H9 (cell line): ENCODE measurements around the gene POLN. TPM values are rescaled to one million over a fixed set of nuclear protein-coding genes. Genes with fewer than 3 reads are reported as not detected.

ENCODE experiments used
- DNase-seq: peaks from one replicate; pipeline ENCODE4 v3.0.0-alpha.2; 2017
- H2AFZ ChIP-seq: one replicate; pipeline ENCODE4 v1.6.1; 2013; ENCODE audit warnings: mild to moderate bottlenecking, low read length, control low read depth, moderate library complexity
- H2AK5ac ChIP-seq: 2 replicates; pipeline ENCODE4 v1.6.1; 2013; ENCODE audit warnings: low read length, control low read depth, mixed read lengths; ENCODE audit not compliant: insufficient read length
- H2BK120ac ChIP-seq: one replicate; pipeline ENCODE4 v1.6.1; 2013; ENCODE audit warnings: low read depth, mild to moderate bottlenecking, low read length, control low read depth, inconsistent platforms; ENCODE audit not compliant: poor library complexity, severe bottlenecking
- H2BK12ac ChIP-seq: 2 replicates; pipeline ENCODE4 v1.6.1; 2013; ENCODE audit warnings: low read length, control low read depth, mixed read lengths, low read depth; ENCODE audit not compliant: insufficient read length
- H2BK15ac ChIP-seq: 2 replicates; pipeline ENCODE4 v1.6.1; 2013; ENCODE audit warnings: low read depth, low read length, control low read depth
- H2BK20ac ChIP-seq: one replicate; pipeline ENCODE4 v1.6.1; 2013; ENCODE audit warnings: low read depth, mild to moderate bottlenecking, low read length, control low read depth, inconsistent platforms; ENCODE audit not compliant: poor library complexity, severe bottlenecking
- H2BK5ac ChIP-seq: 2 replicates; pipeline ENCODE4 v1.6.1; 2013; ENCODE audit warnings: low read length, control low read depth, mixed read lengths; ENCODE audit not compliant: insufficient read length
- H3K14ac ChIP-seq: 2 replicates; pipeline ENCODE4 v1.6.1; 2013; ENCODE audit warnings: low read length, control low read depth; ENCODE audit not compliant: insufficient read depth
- H3K18ac ChIP-seq: 2 replicates; pipeline ENCODE4 v1.6.1; 2013; ENCODE audit warnings: low read depth, mild to moderate bottlenecking, mixed read lengths, low read length, control low read depth; ENCODE audit not compliant: insufficient read length
- H3K23ac ChIP-seq: 2 replicates; pipeline ENCODE4 v1.6.1; 2013; ENCODE audit warnings: low read length, control low read depth, mixed read lengths, low read depth; ENCODE audit not compliant: insufficient read length
- H3K23me2 ChIP-seq: 2 replicates; pipeline ENCODE4 v1.6.1; 2013; ENCODE audit warnings: low read depth, mild to moderate bottlenecking, mixed read lengths, low read length, control low read depth; ENCODE audit not compliant: insufficient read length, poor library complexity, severe bottlenecking
- H3K27ac ChIP-seq: 2 replicates; pipeline ENCODE4 v1.5.1; 2013; ENCODE audit warnings: low read length, control low read depth, mixed read lengths, low read depth; ENCODE audit not compliant: insufficient read length
- H3K27me3 ChIP-seq: 2 replicates; pipeline ENCODE4 v1.6.1; 2013; ENCODE audit warnings: low read length, control low read depth, inconsistent platforms; ENCODE audit not compliant: insufficient read depth
- H3K4ac ChIP-seq: 2 replicates; pipeline ENCODE4 v1.6.1; 2013; ENCODE audit warnings: low read depth, mild to moderate bottlenecking, control low read depth, inconsistent platforms, low read length, moderate library complexity
- H3K4me1 ChIP-seq: 2 replicates; pipeline ENCODE4 v1.6.1; 2013; ENCODE audit warnings: low read length, control low read depth, inconsistent platforms; ENCODE audit not compliant: insufficient read depth
- H3K4me2 ChIP-seq: 2 replicates; pipeline ENCODE4 v1.6.1; 2013; ENCODE audit warnings: low read length, control low read depth, mixed read lengths; ENCODE audit not compliant: insufficient read length, insufficient read depth
- H3K56ac ChIP-seq: 2 replicates; pipeline ENCODE4 v1.6.1; 2013; ENCODE audit warnings: low read depth, mild to moderate bottlenecking, mixed read lengths, low read length, control low read depth; ENCODE audit not compliant: insufficient read length
- H3K79me1 ChIP-seq: 2 replicates; pipeline ENCODE4 v1.6.1; 2013; ENCODE audit warnings: low read depth, mild to moderate bottlenecking, moderate library complexity, low read length, control low read depth, inconsistent platforms; ENCODE audit not compliant: insufficient read depth, poor library complexity, severe bottlenecking
- H3K79me2 ChIP-seq: 2 replicates; pipeline ENCODE4 v1.6.1; 2013; ENCODE audit warnings: low read length, control low read depth, inconsistent platforms; ENCODE audit not compliant: insufficient read depth
- H3K9ac ChIP-seq: 2 replicates; pipeline ENCODE4 v1.6.1; 2013; ENCODE audit warnings: low read length, control low read depth, mixed read lengths; ENCODE audit not compliant: insufficient read length; ENCODE audit errors: extremely low read depth
- H3K9me3 ChIP-seq: one replicate; pipeline ENCODE4 v1.6.1; 2013; ENCODE audit warnings: low read depth, low read length, inconsistent platforms; ENCODE audit not compliant: control insufficient read depth
- H3T11ph ChIP-seq: one replicate; pipeline ENCODE4 v1.6.1; 2013; ENCODE audit warnings: mild to moderate bottlenecking, low read length, control low read depth, inconsistent platforms
- H4K20me1 ChIP-seq: one replicate; pipeline ENCODE4 v1.6.1; 2013; ENCODE audit not compliant: control insufficient read depth, insufficient read length, insufficient read depth
- H4K5ac ChIP-seq: 2 replicates; pipeline ENCODE4 v1.6.1; 2013; ENCODE audit warnings: low read depth, mild to moderate bottlenecking, mixed read lengths, low read length, control low read depth; ENCODE audit not compliant: insufficient read length
- H4K8ac ChIP-seq: replicated peaks from 2 replicates; pipeline ENCODE4 v1.6.1; 2013; ENCODE audit warnings: low read length, control low read depth, mixed read lengths, low read depth; ENCODE audit not compliant: insufficient read length
- H4K91ac ChIP-seq: 2 replicates; pipeline ENCODE4 v1.6.1; 2013; ENCODE audit warnings: low read depth, mild to moderate bottlenecking, moderate library complexity, mixed read lengths, low read length, control low read depth; ENCODE audit not compliant: insufficient read length
- H3K27ac Mint-ChIP-seq, 3 experiments: 2 replicates in 2 of 3; 3 replicates in 1 of 3; pipeline ENCODE4 v1.8.0; 2020 to 2021; ENCODE audit warnings: mixed read lengths in 3 of 3, mild to moderate bottlenecking in 1 of 3, moderate library complexity in 1 of 3
- H3K27me3 Mint-ChIP-seq: 2 replicates; pipeline ENCODE4 v1.8.0; 2021; ENCODE audit warnings: low read depth, mild to moderate bottlenecking, moderate library complexity, mixed read lengths
- H3K36me3 Mint-ChIP-seq, 3 experiments: 2 replicates in 2 of 3; 3 replicates in 1 of 3; pipeline ENCODE4 v1.8.0; 2020 to 2021; ENCODE audit warnings: low read depth in 3 of 3, mixed read lengths in 3 of 3; ENCODE audit not compliant: insufficient read depth in 1 of 3
- H3K4me1 Mint-ChIP-seq, 2 experiments: 2 replicates each; pipeline ENCODE4 v1.8.0; 2020; ENCODE audit warnings: mixed read lengths in 2 of 2
- H3K4me3 Mint-ChIP-seq, 2 experiments: 2 replicates in 1 of 2; 3 replicates in 1 of 2; pipeline ENCODE4 v1.8.0; 2020 to 2021; ENCODE audit warnings: mild to moderate bottlenecking in 2 of 2, mixed read lengths in 2 of 2, moderate library complexity in 1 of 2
- H3K9me3 Mint-ChIP-seq, 2 experiments: 2 replicates in 1 of 2; 3 replicates in 1 of 2; pipeline ENCODE4 v1.8.0; 2020; ENCODE audit warnings: mild to moderate bottlenecking in 2 of 2, mixed read lengths in 2 of 2, moderate library complexity in 1 of 2
- WGBS: extraction: QIAGEN DNeasy Blood & Tissue Kit; methylation state at CpG from one replicate; pipeline ENCODE4 v1.1.7; 2013; ENCODE audit warnings: missing lambda C conversion rate, low lambda C conversion rate, mixed read lengths; ENCODE audit not compliant: insufficient read length; ENCODE audit errors: extremely low coverage; 5-methylcytosine and 5-hydroxymethylcytosine counted together
- total RNA-seq: library from RNA; stranded (reverse); gene quantifications from 2 replicates; pipeline ENCODE4 v1.2.1, GENCODE V29; 2021
- TF ChIP-seq, protein P1 (sequence below): fragments of 200-600 bp; sonication (generic); conservative IDR thresholded peaks from 3 replicates; pipeline ENCODE4 v1.8.0; 2021; ENCODE audit warnings: antibody characterized with exemption, mild to moderate bottlenecking

POLN gene
- total RNA-seq, 1 experiment from 2014 or later = 0.74 TPM

DNA sequence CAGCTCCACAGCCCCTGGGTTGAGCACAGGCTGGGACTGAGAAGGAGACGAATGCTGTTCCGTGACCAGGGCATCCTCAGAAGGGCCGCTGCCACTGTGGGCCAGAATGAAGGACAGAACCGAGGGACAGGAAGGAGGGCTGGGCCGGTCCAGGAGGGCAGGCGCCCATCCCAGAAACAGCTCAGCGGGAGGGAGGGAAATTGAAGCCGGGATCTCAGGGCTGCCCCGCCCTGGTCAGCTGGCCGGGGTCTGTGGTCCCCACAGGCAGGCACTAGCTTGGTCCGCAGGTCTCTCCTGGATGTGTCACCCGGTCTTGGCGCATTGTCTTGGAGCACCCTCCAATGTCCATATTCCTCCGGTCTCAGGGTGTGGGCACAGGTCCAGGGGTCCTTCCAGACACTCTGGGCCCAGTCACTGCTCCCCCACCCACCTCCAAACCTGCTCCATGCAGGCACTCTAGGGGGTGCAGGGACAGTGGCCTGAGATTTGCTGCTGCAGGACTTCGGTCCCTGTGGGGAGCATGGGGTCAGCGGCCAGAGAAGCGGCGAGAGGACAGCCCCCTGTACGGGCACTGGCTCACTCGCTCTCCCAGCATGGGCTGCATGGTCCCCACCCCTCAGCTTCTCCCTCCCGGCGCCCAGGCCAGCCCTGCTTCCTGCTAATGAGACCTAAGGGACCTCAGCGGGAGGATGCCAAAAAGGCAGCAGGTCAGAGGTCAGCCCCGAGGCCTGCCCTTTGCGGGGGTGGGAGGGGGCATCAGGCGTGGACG lies 43.9 kb upstream of the POLN start:
- no peak overlapping the region for H3K14ac ChIP-seq
- H3K23ac ChIP-seq = no peak overlapping the region
- no peaks in the 10 kb centered on the region for H3K79me1 ChIP-seq
- no CpG with 5 or more reads among the region's 27 CpGs for WGBS
- Mint-ChIP-seq H3K4me3 (no peak overlapping the region), H3K27ac (peak overlapping the region in 1 of 3 experiments; percentile 74; a peak in 1 of 7 replicates), H3K9me3 (no peaks in the 10 kb centered on the region), H3K36me3 (no peaks in the 10 kb centered on the region), H3K27me3 (peaks cover 3% of the 10 kb centered on the region), H3K4me1 (peaks cover 4 to 15% of the 10 kb centered on the region in 2 experiments; a peak in 3 of 4 replicates)
- no peaks in the 10 kb centered on the region for H3K9me3 ChIP-seq
- no peak overlapping the region for H2BK120ac ChIP-seq
- no peak overlapping the region for H2AFZ ChIP-seq
- no peaks in the 10 kb centered on the region for H3K79me2 ChIP-seq
- H3K56ac ChIP-seq = no peak overlapping the region
- H3K27me3 ChIP-seq = no peaks in the 10 kb centered on the region
- H2BK15ac ChIP-seq = no peak overlapping the region
- no peak overlapping the region for H2BK20ac ChIP-seq
- no peak overlapping the region for H4K5ac ChIP-seq
- no peak overlapping the region for H2BK12ac ChIP-seq
- no peak for DNase-seq
- TF ChIP-seq, protein P1, sequence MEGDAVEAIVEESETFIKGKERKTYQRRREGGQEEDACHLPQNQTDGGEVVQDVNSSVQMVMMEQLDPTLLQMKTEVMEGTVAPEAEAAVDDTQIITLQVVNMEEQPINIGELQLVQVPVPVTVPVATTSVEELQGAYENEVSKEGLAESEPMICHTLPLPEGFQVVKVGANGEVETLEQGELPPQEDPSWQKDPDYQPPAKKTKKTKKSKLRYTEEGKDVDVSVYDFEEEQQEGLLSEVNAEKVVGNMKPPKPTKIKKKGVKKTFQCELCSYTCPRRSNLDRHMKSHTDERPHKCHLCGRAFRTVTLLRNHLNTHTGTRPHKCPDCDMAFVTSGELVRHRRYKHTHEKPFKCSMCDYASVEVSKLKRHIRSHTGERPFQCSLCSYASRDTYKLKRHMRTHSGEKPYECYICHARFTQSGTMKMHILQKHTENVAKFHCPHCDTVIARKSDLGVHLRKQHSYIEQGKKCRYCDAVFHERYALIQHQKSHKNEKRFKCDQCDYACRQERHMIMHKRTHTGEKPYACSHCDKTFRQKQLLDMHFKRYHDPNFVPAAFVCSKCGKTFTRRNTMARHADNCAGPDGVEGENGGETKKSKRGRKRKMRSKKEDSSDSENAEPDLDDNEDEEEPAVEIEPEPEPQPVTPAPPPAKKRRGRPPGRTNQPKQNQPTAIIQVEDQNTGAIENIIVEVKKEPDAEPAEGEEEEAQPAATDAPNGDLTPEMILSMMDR = no peak
- no peak overlapping the region for H2AK5ac ChIP-seq
- H4K20me1 ChIP-seq = no peaks in the 10 kb centered on the region
- H3K18ac ChIP-seq = no peak overlapping the region
- no peaks in the 10 kb centered on the region; the same call in 1 of the 2 replicates for H3K4me1 ChIP-seq
- no peaks in the 10 kb centered on the region for H3K23me2 ChIP-seq
- H3K4me2 ChIP-seq = no peak overlapping the region
- no peak overlapping the region for H2BK5ac ChIP-seq
- H3K27ac ChIP-seq = no peak overlapping the region
- no peak overlapping the region for H4K91ac ChIP-seq
- H3K9ac ChIP-seq = no peak overlapping the region
- H3K4ac ChIP-seq = no peak overlapping the region
- H3T11ph ChIP-seq = no peak overlapping the region
- no peak overlapping the region for H4K8ac ChIP-seq
